Pancreas (tissue), 10 donors: Measurements from ENCODE around the gene ENO4. TPM values are rescaled to one million over a fixed set of nuclear protein-coding genes. Genes with fewer than 3 reads are reported as not detected.

Experiments used
- ATAC-seq, 4 donors: fragments of 200-7000 bp; cut with Tn5 transposase; one replicate each; pipeline versions ENCODE4 v1.8.0 to v1.9.1; 2020; ENCODE audit warnings: mild to moderate bottlenecking in 4 of 4, moderate library complexity in 4 of 4
- DNase-seq, 6 donors: peaks; one replicate each; pipeline ENCODE4 v3.0.0-alpha.2; 2020
- FAIRE-seq: peaks from 2 replicates; lab custom pipeline; 2012; peaks lifted over from hg19 to GRCh38; lab: Jason Lieb, UNC
- H3K27ac ChIP-seq, 4 donors: fragments of 200-600 bp; sonication (generic); 1 replicate in 3 of 4; 2 replicates in 1 of 4; pipeline versions ENCODE4 v1.5.0 to v1.8.0; 2020
- H3K27me3 ChIP-seq, 4 donors: fragments of 200-600 bp; one replicate each; pipeline ENCODE4 v1.8.0; 2021
- H3K36me3 ChIP-seq, 3 donors: fragments of 200-600 bp; sonication (generic) in 1 of 3; one replicate each; pipeline versions ENCODE4 v1.5.0 to v1.8.0; 2020 to 2021
- H3K4me1 ChIP-seq, 3 donors: fragments of 200-600 bp; one replicate each; pipeline ENCODE4 v1.8.0; 2021
- H3K4me3 ChIP-seq, 4 donors: fragments of 200-600 bp; sonication (generic) in 2 of 4; one replicate each; pipeline versions ENCODE4 v1.5.0 to v1.8.0; 2020 to 2021
- H3K9me3 ChIP-seq, 4 donors: fragments of 200-600 bp; one replicate each; pipeline ENCODE4 v1.8.0; 2021
- WGBS, 2 donors: extraction: QIAGEN DNeasy Blood & Tissue Kit; methylation state at CpG; one replicate each; pipeline ENCODE4 v1.1.7; 2013; 5-methylcytosine and 5-hydroxymethylcytosine counted together
- intact Hi-C, 3 donors: fragments of 100-400 bp; cut with DNase I; formaldehyde crosslinking; loops; one replicate each; pipeline versions ENCODE4 v1.11.1 to v1.14.2; 2022
- polyA plus RNA-seq, 2 donors: library from polyadenylated mRNA; stranded (reverse); fragments of 200-250 nt; gene quantifications; one replicate each; pipeline ENCODE4 v1.2.3, GENCODE V29; 2013
- total RNA-seq, 6 donors: library from RNA; stranded (reverse); fragmentation: NEBNext Ultra II Directional in 4 of 6; extraction: Animal tissue kit (Norgen Biotek cat#: 25700) in 4 of 6; gene quantifications; one replicate each; pipeline versions ENCODE4 v1.2.1 to v1.2.4, GENCODE V29; 2021 to 2023
- TF ChIP-seq, protein P1 (sequence below), 4 donors: fragments of 200-600 bp; sonication (generic) in 3 of 4; IDR thresholded peaks; one replicate each; pipeline versions ENCODE4 v1.5.0 to v1.8.0; 2021; ENCODE audit warnings: antibody characterized with exemption in 4 of 4
- donor health status: healthy with polysubstance abuse.
- donor health status: DM: no; HTN: no; CAD: no; lungs with moderate emphysema.
- donor health status: DM: no; HTN: no; CAD: no.
- donor health status: control.
- donor health status: control.
- donor health status: Bipolar disorder and iron deficiency.
- donor health status: DM: yes; HTN: yes; CAD: no.
- donor health status: DM: no; HTN: no; CAD: no.
- donor health status: DM: no; HTN: no; CAD: no.
- donor health status: DM: yes; HTN: yes; CAD: no.

ENO4 gene
- total and polyA plus RNA-seq, 8 donors, result 0.15 to 0.71 (median 0.23) TPM

DNA sequence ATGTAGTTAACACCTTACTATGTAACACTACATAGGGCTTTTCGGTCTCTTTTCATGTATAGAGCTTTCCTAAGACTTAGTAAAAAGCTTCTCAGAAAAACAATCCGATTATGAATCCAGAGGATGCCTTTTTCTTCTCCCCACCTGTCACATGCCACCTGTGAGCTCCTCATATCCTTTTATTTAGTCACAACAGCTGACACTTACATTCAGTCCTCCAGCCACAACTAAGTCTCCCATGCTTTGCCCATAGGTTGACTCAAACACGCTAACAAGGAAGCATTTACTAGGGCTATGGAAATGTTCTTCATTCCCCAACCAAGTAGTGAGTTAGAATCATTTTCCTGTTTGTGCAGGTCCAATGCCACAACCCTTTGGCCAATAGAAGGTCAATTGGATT lies 7.9 kb downstream of the ENO4 start:
- intact Hi-C loops, result no loop called here
- no peaks in the 10 kb centered on the region for H3K27me3 ChIP-seq
- H3K36me3 ChIP-seq, result no peaks in the 10 kb centered on the region
- no peaks in the 10 kb centered on the region for H3K4me1 ChIP-seq
- DNase-seq (no peak), ATAC-seq (no peak), FAIRE-seq (no peak)
- no peaks in the 10 kb centered on the region for H3K9me3 ChIP-seq
- 79 to 86% methylated on average over 3 of the region's 3 CpGs for WGBS, 2 donors
- TF ChIP-seq, protein P1, sequence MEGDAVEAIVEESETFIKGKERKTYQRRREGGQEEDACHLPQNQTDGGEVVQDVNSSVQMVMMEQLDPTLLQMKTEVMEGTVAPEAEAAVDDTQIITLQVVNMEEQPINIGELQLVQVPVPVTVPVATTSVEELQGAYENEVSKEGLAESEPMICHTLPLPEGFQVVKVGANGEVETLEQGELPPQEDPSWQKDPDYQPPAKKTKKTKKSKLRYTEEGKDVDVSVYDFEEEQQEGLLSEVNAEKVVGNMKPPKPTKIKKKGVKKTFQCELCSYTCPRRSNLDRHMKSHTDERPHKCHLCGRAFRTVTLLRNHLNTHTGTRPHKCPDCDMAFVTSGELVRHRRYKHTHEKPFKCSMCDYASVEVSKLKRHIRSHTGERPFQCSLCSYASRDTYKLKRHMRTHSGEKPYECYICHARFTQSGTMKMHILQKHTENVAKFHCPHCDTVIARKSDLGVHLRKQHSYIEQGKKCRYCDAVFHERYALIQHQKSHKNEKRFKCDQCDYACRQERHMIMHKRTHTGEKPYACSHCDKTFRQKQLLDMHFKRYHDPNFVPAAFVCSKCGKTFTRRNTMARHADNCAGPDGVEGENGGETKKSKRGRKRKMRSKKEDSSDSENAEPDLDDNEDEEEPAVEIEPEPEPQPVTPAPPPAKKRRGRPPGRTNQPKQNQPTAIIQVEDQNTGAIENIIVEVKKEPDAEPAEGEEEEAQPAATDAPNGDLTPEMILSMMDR (IDR thresholded peaks at IDR 0.05), result no peak
- no peak overlapping the region for H3K4me3 ChIP-seq
- H3K27ac ChIP-seq, result no peak overlapping the region

DNA sequence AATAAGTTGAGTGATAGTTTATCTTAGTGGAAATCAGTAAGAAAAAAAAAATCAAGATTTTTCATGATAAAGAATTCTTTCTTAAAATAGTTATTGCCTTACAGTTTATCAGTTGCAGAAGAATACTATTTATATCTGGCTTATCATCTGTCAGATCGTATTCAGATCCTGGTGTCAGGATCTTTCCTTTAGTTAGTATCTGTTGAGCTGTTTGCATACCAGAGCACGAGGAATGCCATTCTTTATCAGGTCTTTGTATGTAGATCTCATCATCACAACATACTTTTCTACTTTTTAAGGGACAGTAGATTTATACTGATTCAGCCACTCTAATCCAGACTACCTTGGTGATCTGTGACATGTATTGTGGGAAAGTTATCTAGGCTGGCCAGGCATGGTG lies 12.5 kb downstream of the ENO4 start:
- Histone ChIP-seq H3K27ac (no peak overlapping the region), H3K36me3 (no peaks in the 10 kb centered on the region), H3K4me3 (no peak overlapping the region), H3K27me3 (no peaks in the 10 kb centered on the region), H3K4me1 (no peaks in the 10 kb centered on the region), H3K9me3 (no peaks in the 10 kb centered on the region)
- DNase-seq (no peak), ATAC-seq (no peak), FAIRE-seq (no peak)
- TF ChIP-seq, protein P1 (IDR thresholded peaks at IDR 0.05), result no peak
- 42 to 58% methylated on average over 2 of the region's 2 CpGs for WGBS, 2 donors
- intact Hi-C loops, result no loop called here

DNA sequence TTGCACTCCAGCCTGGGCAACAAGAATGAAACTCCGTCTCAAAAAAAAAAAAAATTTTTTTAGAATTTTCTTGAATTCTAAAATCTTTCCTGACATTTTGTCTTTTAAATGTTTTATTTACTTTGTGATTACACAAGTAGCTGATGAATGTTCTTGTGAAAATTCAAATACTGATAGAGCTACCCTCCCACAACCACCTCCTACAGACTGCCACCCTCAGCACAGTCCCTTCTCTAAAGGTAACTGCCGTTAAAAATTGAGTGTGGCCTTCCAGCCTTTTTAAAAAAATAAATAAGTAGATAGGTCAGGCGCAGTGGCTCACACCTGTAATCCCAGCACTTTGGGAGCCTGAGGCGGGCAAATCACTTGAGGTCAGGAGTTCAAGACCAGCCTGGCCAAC lies 15.1 kb downstream of the ENO4 start:
- H3K36me3 ChIP-seq, result no peaks in the 10 kb centered on the region
- FAIRE-seq (no peak), DNase-seq (no peak), ATAC-seq (no peak)
- no peak overlapping the region for H3K4me3 ChIP-seq
- 85 to 89% methylated on average over 4 of the region's 4 CpGs for WGBS, 2 donors
- H3K4me1 ChIP-seq, result no peaks in the 10 kb centered on the region
- no peaks in the 10 kb centered on the region for H3K27me3 ChIP-seq
- TF ChIP-seq, protein P1 (IDR thresholded peaks at IDR 0.05), result no peak
- intact Hi-C loops, result no loop called here
- H3K27ac ChIP-seq, result no peak overlapping the region
- H3K9me3 ChIP-seq, result no peaks in the 10 kb centered on the region

DNA sequence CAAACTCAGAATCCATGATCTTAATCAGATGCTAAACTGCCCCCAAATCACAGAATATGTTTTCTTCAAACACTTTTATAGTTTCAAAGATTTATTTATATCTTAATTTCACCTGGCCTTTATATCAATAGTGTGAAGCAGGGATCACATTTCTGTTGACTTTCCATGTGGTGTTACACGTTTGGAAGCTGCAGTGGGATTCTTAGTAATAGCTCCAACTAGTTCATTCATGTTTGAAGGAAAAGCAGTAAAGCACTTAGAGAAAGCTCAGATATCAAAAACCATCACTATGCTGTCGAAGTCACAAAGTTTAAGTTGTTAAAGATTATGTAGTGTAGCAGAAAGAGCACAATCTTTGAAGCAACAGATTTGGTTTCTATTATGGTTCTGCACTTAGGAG lies 16.8 kb downstream of the ENO4 start:
- 61 to 74% methylated on average over 2 of the region's 2 CpGs for WGBS, 2 donors
- Histone ChIP-seq H3K9me3 (no peaks in the 10 kb centered on the region), H3K36me3 (no peaks in the 10 kb centered on the region), H3K4me1 (no peaks in the 10 kb centered on the region), H3K27ac (no peak overlapping the region), H3K4me3 (no peak overlapping the region), H3K27me3 (no peaks in the 10 kb centered on the region)
- TF ChIP-seq, protein P1 (IDR thresholded peaks at IDR 0.05), result no peak
- intact Hi-C loops, result no loop called here
- FAIRE-seq (no peak), ATAC-seq (no peak), DNase-seq (no peak)

DNA sequence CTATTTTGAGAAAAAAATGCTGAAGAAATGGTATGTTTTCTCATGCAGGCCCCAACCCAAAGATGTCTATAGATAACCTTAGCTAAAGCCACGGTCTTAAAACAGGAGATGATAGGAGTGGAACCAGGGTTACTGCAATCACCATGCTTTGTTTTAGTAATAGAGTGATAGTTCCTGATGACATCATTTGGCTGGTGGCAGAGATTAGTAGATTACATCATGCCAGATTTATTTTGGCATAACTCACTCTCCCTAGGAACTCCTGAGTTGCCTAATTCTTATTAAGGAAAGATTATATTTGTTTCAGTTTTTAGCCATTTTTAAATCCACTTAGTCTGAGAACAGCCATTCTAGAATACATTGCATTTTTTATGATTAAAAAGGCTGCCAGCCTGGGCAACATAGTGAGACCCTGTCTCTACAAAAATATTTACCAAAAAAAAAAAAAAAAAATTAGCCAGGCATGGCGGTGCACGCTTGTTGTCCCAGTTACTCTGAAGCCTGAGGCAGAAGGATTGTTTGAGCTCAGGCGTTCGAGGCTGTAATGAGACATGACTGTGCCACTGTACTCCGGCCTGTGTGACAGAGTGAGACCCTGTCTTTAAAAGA lies 17.8 kb downstream of the ENO4 start:
- Histone ChIP-seq H3K4me1 (no peaks in the 10 kb centered on the region), H3K27ac (no peak overlapping the region), H3K9me3 (no peaks in the 10 kb centered on the region), H3K4me3 (no peak overlapping the region), H3K36me3 (no peaks in the 10 kb centered on the region), H3K27me3 (no peaks in the 10 kb centered on the region)
- WGBS, 2 donors, result 88 to 89% methylated on average over 6 of the region's 6 CpGs
- FAIRE-seq (no peak), ATAC-seq (peak in 2 of 4 donors; percentile 48 to 53), DNase-seq (no peak)
- TF ChIP-seq, protein P1 (IDR thresholded peaks at IDR 0.05), result no peak
- intact Hi-C loops, result no loop called here
